ENCODE measurements around the gene MAGEA6. TPM values are rescaled to one million over a fixed set of nuclear protein-coding genes. Genes with fewer than 3 reads are reported as not detected.
"Not testable (repeated sequence)": the region's sequence is repeated elsewhere in the genome, so short reads cannot be mapped to it uniquely, and the experiment has no call there.

Gene MAGEA6
- not detected for total RNA-seq

- H3K27me3 Mint-ChIP-seq; H3K36me3 Mint-ChIP-seq; DNase-seq (ENCODE audit: low spot score); H3K4me1 Mint-ChIP-seq (ENCODE audit: low read depth in 2 of 2); H3K9me3 Mint-ChIP-seq; H3K27ac Mint-ChIP-seq; H3K4me3 Mint-ChIP-seq: not testable (repeated sequence)
- peak in 1 of 2 donors; percentile 20 for ATAC-seq
Measured at GRCh38 chrX:152769549-152770289, at the start of gene MAGEA6. Gene MAGEA6 (minus strand): TSS chrX:152769689. CDS start chrX:152767650, 2,039 bp downstream.

GRCh38 chrX:152819266-152819665 lies 49.8 kb upstream of the MAGEA6 start:
- ATAC-seq (no peak), DNase-seq (ENCODE audit: low spot score) (no peak)
- Mint-ChIP-seq H3K4me3 (no peak overlapping the region), H3K27me3 (peaks cover 17 to 25% of the 10 kb centered on the region in 2 donors), H3K9me3 (no peaks in the 10 kb centered on the region), H3K27ac (no peak overlapping the region), H3K4me1 (ENCODE audit: low read depth in 2 of 2) (no peaks in the 10 kb centered on the region), H3K36me3 (no peaks in the 10 kb centered on the region)

GRCh38 chrX:152818356-152818755 lies 48.9 kb upstream of the MAGEA6 start:
- ATAC-seq (no peak), DNase-seq (ENCODE audit: low spot score) (no peak)
- no peaks in the 10 kb centered on the region for H3K9me3 Mint-ChIP-seq
- H3K4me3 Mint-ChIP-seq = no peak overlapping the region
- peaks cover 17 to 28% of the 10 kb centered on the region in 2 donors for H3K27me3 Mint-ChIP-seq
- H3K36me3 Mint-ChIP-seq = no peaks in the 10 kb centered on the region
- no peaks in the 10 kb centered on the region for H3K4me1 Mint-ChIP-seq (ENCODE audit: low read depth in 2 of 2)
- H3K27ac Mint-ChIP-seq = no peak overlapping the region

- no peaks in the 10 kb centered on the region for H3K4me1 Mint-ChIP-seq (ENCODE audit: low read depth in 2 of 2)
- H3K27me3 Mint-ChIP-seq = peaks cover 17 to 28% of the 10 kb centered on the region in 2 donors
- no peak overlapping the region for H3K27ac Mint-ChIP-seq
- no peaks in the 10 kb centered on the region for H3K36me3 Mint-ChIP-seq
- no peak for ATAC-seq
- no peak overlapping the region for H3K4me3 Mint-ChIP-seq
- H3K9me3 Mint-ChIP-seq = no peaks in the 10 kb centered on the region
- no peak for DNase-seq (ENCODE audit: low spot score)
Measured at GRCh38 chrX:152817078-152817764, 47.7 kb upstream of the MAGEA6 start.

- Mint-ChIP-seq H3K4me1 (ENCODE audit: low read depth in 2 of 2) (no peaks in the 10 kb centered on the region), H3K36me3 (no peaks in the 10 kb centered on the region), H3K27me3 (peaks cover 9 to 27% of the 10 kb centered on the region in 2 donors), H3K27ac (no peak overlapping the region), H3K4me3 (no peak overlapping the region), H3K9me3 (no peaks in the 10 kb centered on the region)
- ATAC-seq (no peak), DNase-seq (ENCODE audit: low spot score) (no peak)
Measured at GRCh38 chrX:152814048-152814447, 44.6 kb upstream of the MAGEA6 start.

- Mint-ChIP-seq H3K9me3 (no peaks in the 10 kb centered on the region), H3K27ac (no peak overlapping the region), H3K36me3 (no peaks in the 10 kb centered on the region), H3K4me3 (no peak overlapping the region), H3K27me3 (peaks cover 17 to 28% of the 10 kb centered on the region in 2 donors), H3K4me1 (ENCODE audit: low read depth in 2 of 2) (no peaks in the 10 kb centered on the region)
- no peak for ATAC-seq
- DNase-seq (ENCODE audit: low spot score) = no peak
Measured at GRCh38 chrX:152813206-152813605, 43.7 kb upstream of the MAGEA6 start.

GRCh38 chrX:152810403-152810802 lies 40.9 kb upstream of the MAGEA6 start:
- peaks cover 11 to 24% of the 10 kb centered on the region in 2 donors for H3K27me3 Mint-ChIP-seq
- no peak for DNase-seq (ENCODE audit: low spot score)

GRCh38 chrX:152806035-152806434 lies 36.5 kb upstream of the MAGEA6 start:
- ATAC-seq (no peak), DNase-seq (ENCODE audit: low spot score) (no peak)
- no peaks in the 10 kb centered on the region for H3K36me3 Mint-ChIP-seq
- H3K9me3 Mint-ChIP-seq = no peaks in the 10 kb centered on the region
- H3K4me3 Mint-ChIP-seq = no peak overlapping the region
- peaks cover 20 to 32% of the 10 kb centered on the region in 2 donors for H3K27me3 Mint-ChIP-seq
- no peaks in the 10 kb centered on the region for H3K4me1 Mint-ChIP-seq (ENCODE audit: low read depth in 2 of 2)
- H3K27ac Mint-ChIP-seq = no peak overlapping the region

More at GRCh38 chrX:152810403-152810802, 40.9 kb upstream of the MAGEA6 start:
- no peaks in the 10 kb centered on the region for H3K9me3 Mint-ChIP-seq
- ATAC-seq = no peak
- H3K27ac Mint-ChIP-seq = no peak overlapping the region
- no peak overlapping the region for H3K4me3 Mint-ChIP-seq
- H3K4me1 Mint-ChIP-seq (ENCODE audit: low read depth in 2 of 2) = no peaks in the 10 kb centered on the region
- H3K36me3 Mint-ChIP-seq = no peaks in the 10 kb centered on the region

GRCh38 chrX:152798945-152799344 lies 29.5 kb upstream of the MAGEA6 start:
- Mint-ChIP-seq H3K4me1 (ENCODE audit: low read depth in 2 of 2) (no peaks in the 10 kb centered on the region), H3K9me3 (no peaks in the 10 kb centered on the region), H3K36me3 (no peaks in the 10 kb centered on the region), H3K27ac (no peak overlapping the region), H3K27me3 (peaks cover 18 to 36% of the 10 kb centered on the region in 2 donors), H3K4me3 (no peak overlapping the region)
- ATAC-seq = no peak
- no peak for DNase-seq (ENCODE audit: low spot score)

GRCh38 chrX:152787062-152787461 lies 17.6 kb upstream of the MAGEA6 start:
- not testable (repeated sequence) for DNase-seq (ENCODE audit: low spot score); H3K27ac Mint-ChIP-seq; H3K9me3 Mint-ChIP-seq; H3K4me1 Mint-ChIP-seq (ENCODE audit: low read depth in 2 of 2); H3K36me3 Mint-ChIP-seq; H3K4me3 Mint-ChIP-seq; H3K27me3 Mint-ChIP-seq
- peak in 1 of 2 donors; percentile 44 for ATAC-seq

- not testable (repeated sequence) for H3K36me3 Mint-ChIP-seq; H3K4me1 Mint-ChIP-seq (ENCODE audit: low read depth in 2 of 2); H3K27me3 Mint-ChIP-seq; ATAC-seq; H3K27ac Mint-ChIP-seq; H3K4me3 Mint-ChIP-seq; H3K9me3 Mint-ChIP-seq
- peak; percentile 31 for DNase-seq (ENCODE audit: low spot score)
Measured at GRCh38 chrX:152766562-152766961, 2.9 kb downstream of the MAGEA6 start.

- DNase-seq (ENCODE audit: low spot score); H3K27ac Mint-ChIP-seq; H3K27me3 Mint-ChIP-seq; H3K36me3 Mint-ChIP-seq; H3K4me1 Mint-ChIP-seq (ENCODE audit: low read depth in 2 of 2); H3K9me3 Mint-ChIP-seq; H3K4me3 Mint-ChIP-seq: not testable (repeated sequence)
- ATAC-seq = peak in 1 of 2 donors; percentile 20
Measured at GRCh38 chrX:152761582-152761981, 7.9 kb downstream of the MAGEA6 start.

GRCh38 chrX:152759544-152759943 lies 9.9 kb downstream of the MAGEA6 start:
- not testable (repeated sequence) for DNase-seq (ENCODE audit: low spot score); H3K36me3 Mint-ChIP-seq; H3K4me3 Mint-ChIP-seq; H3K4me1 Mint-ChIP-seq (ENCODE audit: low read depth in 2 of 2); H3K27me3 Mint-ChIP-seq; ATAC-seq; H3K9me3 Mint-ChIP-seq; H3K27ac Mint-ChIP-seq

- H3K9me3 Mint-ChIP-seq; H3K27me3 Mint-ChIP-seq; H3K4me3 Mint-ChIP-seq; H3K27ac Mint-ChIP-seq; ATAC-seq; DNase-seq (ENCODE audit: low spot score); H3K36me3 Mint-ChIP-seq; H3K4me1 Mint-ChIP-seq (ENCODE audit: low read depth in 2 of 2): not testable (repeated sequence)
Measured at GRCh38 chrX:152758918-152759317, 10.6 kb downstream of the MAGEA6 start, which contains the start of gene CSAG3. Gene CSAG3 (plus strand): TSS chrX:152759218.

All from natural killer cell treated with Interleukin-12 subunit alpha and Interleukin-12 subunit beta and Interleukin-15 and Interleukin-18, amount 100 ng/mL, for 72 hours (primary cell).